LNCaP clone FGC (cell line): ENCODE measurements around the gene GHR.

Source experiments
- DNase-seq: peaks from one replicate; pipeline ENCODE4 v3.0.0-alpha.2; 2011; ENCODE audit warnings: low read depth
- H3K4me3 ChIP-seq: 2 replicates; pipeline ENCODE4 v1.5.1; 2011; ENCODE audit warnings: mild to moderate bottlenecking, low read depth, low read length, control low read depth
- TF ChIP-seq, protein P1 (sequence below): IDR thresholded peaks from 2 replicates; pipeline ENCODE4 v1.5.1; 2012; ENCODE audit warnings: mild to moderate bottlenecking; ENCODE audit not compliant: control insufficient read depth, insufficient read depth; ENCODE audit errors: extremely low read depth

The GHR gene

DNA sequence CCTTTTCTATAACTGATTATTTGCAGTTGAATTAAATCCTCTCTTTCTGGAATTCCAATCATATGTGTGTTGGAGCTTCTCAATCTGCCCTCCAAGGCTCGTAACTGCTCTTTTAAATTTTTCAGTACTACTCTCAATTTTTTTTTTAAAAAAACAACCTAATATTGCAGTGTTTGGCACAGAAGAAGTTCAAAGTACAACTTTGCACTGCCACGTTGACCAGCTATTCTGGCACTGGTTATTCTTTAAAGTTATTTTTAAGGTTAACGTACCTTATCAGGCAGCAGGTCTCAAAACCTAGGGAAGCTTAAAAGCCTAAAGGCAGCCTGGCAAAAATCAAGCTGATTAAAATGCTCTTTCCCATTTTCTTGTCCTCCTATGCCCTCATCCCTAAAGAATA, 120.5 kb downstream of the GHR start:
- H3K4me3 ChIP-seq, result no peak overlapping the region
- no peak for DNase-seq
- TF ChIP-seq, protein P1, sequence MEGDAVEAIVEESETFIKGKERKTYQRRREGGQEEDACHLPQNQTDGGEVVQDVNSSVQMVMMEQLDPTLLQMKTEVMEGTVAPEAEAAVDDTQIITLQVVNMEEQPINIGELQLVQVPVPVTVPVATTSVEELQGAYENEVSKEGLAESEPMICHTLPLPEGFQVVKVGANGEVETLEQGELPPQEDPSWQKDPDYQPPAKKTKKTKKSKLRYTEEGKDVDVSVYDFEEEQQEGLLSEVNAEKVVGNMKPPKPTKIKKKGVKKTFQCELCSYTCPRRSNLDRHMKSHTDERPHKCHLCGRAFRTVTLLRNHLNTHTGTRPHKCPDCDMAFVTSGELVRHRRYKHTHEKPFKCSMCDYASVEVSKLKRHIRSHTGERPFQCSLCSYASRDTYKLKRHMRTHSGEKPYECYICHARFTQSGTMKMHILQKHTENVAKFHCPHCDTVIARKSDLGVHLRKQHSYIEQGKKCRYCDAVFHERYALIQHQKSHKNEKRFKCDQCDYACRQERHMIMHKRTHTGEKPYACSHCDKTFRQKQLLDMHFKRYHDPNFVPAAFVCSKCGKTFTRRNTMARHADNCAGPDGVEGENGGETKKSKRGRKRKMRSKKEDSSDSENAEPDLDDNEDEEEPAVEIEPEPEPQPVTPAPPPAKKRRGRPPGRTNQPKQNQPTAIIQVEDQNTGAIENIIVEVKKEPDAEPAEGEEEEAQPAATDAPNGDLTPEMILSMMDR, result no peak

GRCh38 chr5:42545038-42545437, 121.8 kb downstream of the GHR start:
- no peak overlapping the region for H3K4me3 ChIP-seq
- DNase-seq, result no peak
- TF ChIP-seq, protein P1, result no peak

GRCh38 chr5:42547141-42547540, 123.9 kb downstream of the GHR start:
- no peak overlapping the region for H3K4me3 ChIP-seq
- DNase-seq, result no peak
- TF ChIP-seq, protein P1, result no peak

GRCh38 chr5:42547894-42548293, 124.7 kb downstream of the GHR start:
- no peak for DNase-seq
- H3K4me3 ChIP-seq, result no peak overlapping the region
- TF ChIP-seq, protein P1, result no peak

DNA sequence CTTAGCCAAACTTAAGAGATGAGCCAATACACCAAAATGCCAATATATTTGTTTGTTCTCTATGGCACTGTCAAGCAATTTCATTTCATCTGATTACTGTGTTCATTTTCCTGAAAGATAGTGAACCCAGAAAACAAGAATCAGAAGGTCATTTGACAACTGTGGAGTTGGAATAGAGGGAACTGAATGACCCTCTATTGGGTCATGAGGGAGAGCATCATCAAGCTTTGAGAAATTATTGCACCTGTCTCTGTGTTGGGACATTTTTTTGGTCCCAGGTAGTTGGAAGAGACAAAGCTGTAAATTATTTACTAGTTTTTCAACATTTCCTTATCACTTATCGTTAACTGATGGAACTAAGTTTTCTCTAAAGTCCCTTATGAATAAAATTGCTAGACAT, 129.4 kb downstream of the GHR start:
- DNase-seq, result no peak
- H3K4me3 ChIP-seq, result no peak overlapping the region
- TF ChIP-seq, protein P1, result no peak

- TF ChIP-seq, protein P1, result no peak
These were observed 130.2 kb downstream of the GHR start for GRCh38 chr5:42553461-42553860.

DNA sequence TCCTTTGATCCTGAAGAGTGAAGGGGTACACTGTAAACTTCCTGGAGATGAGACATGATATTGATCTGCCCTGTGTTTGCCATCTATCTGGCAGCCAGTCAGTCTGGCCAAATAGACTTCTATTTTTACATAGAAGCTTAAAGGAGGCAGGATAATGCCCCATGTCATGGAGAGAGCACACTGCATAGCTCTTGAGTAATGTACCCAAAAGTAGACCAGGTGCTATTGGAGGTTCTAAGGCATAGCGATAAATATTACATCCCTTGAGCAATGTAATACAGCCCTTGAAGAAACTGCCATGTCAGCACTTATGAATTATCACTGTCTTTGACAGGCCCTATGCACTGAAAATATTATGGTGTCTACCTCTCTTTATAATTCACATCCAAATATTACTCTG, 131.8 kb downstream of the GHR start:
- TF ChIP-seq, protein P1, result no peak
- DNase-seq, result no peak
- no peak overlapping the region for H3K4me3 ChIP-seq

More at GRCh38 chr5:42553461-42553860, 130.2 kb downstream of the GHR start:
- H3K4me3 ChIP-seq, result no peak overlapping the region
- DNase-seq, result no peak
